PFSK-1 (cell line): Measurements from ENCODE around the gene FBN2.

Experiments
- FOXP2 ChIP-seq: optimal IDR thresholded peaks from 2 replicates; pipeline ENCODE3; 2011; ENCODE audit warnings: borderline replicate concordance, control low read depth, inconsistent platforms; ENCODE audit not compliant: insufficient read depth; ENCODE audit errors: extremely low read length, extremely low read depth
- POLR2AphosphoS5 ChIP-seq: IDR thresholded peaks from 2 replicates; pipeline ENCODE4 v1.6.1; 2012; ENCODE audit warnings: low read depth, mild to moderate bottlenecking, control low read depth, low read length, moderate library complexity
- SIN3A ChIP-seq: IDR thresholded peaks from 2 replicates; pipeline ENCODE4 v1.6.1; 2012; ENCODE audit warnings: mild to moderate bottlenecking, low read length, moderate library complexity, borderline replicate concordance; ENCODE audit not compliant: insufficient read depth
- TAF1 ChIP-seq: IDR thresholded peaks from 2 replicates; pipeline ENCODE4 v1.6.1; 2012; ENCODE audit warnings: low read length, control low read depth, borderline replicate concordance; ENCODE audit not compliant: insufficient read depth
- TF ChIP-seq, protein P1 (sequence below), 2 experiments: IDR thresholded peaks; 2 replicates each; pipeline versions ENCODE4 v1.6.1 to v1.8.0; 2011 to 2012; ENCODE audit warnings: low read depth in 2 of 2, low read length in 2 of 2, control low read depth in 1 of 2, inconsistent platforms in 1 of 2, mild to moderate bottlenecking in 1 of 2, moderate library complexity in 1 of 2; ENCODE audit not compliant: insufficient read depth in 1 of 2

FBN2 gene

GRCh38 chr5:128335339-128335738 lies 202.7 kb downstream of the FBN2 start:
- TF ChIP-seq FOXP2: no peak
- TF ChIP-seq POLR2AphosphoS5: no peak
- TF ChIP-seq SIN3A: no peak
- TF ChIP-seq TAF1: no peak
- TF ChIP-seq, protein P1, sequence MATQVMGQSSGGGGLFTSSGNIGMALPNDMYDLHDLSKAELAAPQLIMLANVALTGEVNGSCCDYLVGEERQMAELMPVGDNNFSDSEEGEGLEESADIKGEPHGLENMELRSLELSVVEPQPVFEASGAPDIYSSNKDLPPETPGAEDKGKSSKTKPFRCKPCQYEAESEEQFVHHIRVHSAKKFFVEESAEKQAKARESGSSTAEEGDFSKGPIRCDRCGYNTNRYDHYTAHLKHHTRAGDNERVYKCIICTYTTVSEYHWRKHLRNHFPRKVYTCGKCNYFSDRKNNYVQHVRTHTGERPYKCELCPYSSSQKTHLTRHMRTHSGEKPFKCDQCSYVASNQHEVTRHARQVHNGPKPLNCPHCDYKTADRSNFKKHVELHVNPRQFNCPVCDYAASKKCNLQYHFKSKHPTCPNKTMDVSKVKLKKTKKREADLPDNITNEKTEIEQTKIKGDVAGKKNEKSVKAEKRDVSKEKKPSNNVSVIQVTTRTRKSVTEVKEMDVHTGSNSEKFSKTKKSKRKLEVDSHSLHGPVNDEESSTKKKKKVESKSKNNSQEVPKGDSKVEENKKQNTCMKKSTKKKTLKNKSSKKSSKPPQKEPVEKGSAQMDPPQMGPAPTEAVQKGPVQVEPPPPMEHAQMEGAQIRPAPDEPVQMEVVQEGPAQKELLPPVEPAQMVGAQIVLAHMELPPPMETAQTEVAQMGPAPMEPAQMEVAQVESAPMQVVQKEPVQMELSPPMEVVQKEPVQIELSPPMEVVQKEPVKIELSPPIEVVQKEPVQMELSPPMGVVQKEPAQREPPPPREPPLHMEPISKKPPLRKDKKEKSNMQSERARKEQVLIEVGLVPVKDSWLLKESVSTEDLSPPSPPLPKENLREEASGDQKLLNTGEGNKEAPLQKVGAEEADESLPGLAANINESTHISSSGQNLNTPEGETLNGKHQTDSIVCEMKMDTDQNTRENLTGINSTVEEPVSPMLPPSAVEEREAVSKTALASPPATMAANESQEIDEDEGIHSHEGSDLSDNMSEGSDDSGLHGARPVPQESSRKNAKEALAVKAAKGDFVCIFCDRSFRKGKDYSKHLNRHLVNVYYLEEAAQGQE (IDR thresholded peaks at IDR 0.05; ENCODE audit: insufficient read depth in 1 of 2, low read depth in 2 of 2, low read length in 2 of 2): no peak

DNA sequence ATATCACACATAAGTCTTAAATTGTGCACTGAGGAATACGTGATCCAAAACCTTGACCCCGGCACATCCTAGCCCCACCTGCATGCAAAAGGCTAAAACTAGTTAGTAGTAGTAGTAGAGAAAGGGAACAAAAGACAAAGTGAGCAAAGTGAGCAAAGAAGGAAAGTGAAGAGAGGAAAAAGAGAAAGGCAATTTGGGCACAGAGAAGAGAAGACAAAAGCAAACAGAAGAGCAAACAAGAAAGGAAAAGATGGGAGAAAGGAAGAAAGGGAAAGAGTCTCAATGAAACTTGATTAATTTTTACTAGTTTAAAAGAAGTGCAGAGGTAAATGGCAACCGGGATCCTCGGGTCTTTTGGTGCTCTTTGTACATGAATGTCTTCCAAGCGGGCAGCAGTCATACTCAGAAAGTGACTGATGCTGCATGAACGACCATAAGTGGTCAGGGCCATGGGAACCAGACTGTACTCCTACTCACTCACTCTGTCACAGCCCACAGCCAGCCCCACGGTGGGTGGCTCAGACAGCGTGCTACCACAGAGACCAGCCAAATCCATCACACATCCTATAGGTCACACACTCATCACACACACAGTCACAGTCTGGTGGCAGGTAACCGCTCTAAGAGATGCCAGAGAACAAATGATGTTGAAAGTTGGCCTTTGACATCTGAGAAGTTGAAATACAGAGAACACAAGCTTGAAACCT lies 203.9 kb downstream of the FBN2 start:
- TF ChIP-seq, protein P1 (IDR thresholded peaks at IDR 0.05; ENCODE audit: insufficient read depth in 1 of 2, low read depth in 2 of 2, low read length in 2 of 2): no peak
- no peak for TF ChIP-seq FOXP2

- TF ChIP-seq TAF1 (no peak), POLR2AphosphoS5 (no peak), FOXP2 (no peak), SIN3A (no peak)
- TF ChIP-seq, protein P1 (IDR thresholded peaks at IDR 0.05; ENCODE audit: insufficient read depth in 1 of 2, low read depth in 2 of 2, low read length in 2 of 2): no peak
These were observed 206.8 kb downstream of the FBN2 start for GRCh38 chr5:128331261-128331660.

DNA sequence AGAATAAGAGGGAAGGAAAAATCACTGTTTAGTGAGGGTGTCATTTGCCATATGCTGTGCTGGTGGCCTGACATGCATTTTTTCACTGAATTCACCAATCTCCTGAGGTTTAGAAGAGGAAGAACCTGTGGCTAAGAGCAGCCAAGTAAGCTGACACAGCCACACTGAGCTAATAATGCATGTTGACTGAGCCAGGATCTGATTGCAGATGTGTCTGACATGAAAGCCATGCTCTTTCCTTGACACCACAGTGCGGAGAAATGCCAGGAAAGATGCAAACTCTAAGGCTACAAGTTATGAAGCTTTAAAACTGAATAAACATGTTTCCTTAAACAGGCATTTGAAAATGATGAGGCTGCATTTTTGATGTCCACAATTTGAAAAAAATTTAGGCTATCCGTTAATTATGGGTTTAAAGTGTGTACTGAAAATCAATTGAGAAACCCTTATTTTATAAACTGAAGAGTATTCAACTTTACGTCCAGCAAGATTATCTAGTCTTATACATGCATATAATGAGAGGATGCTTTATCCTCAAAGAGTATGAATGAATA lies 208.6 kb downstream of the FBN2 start:
- TF ChIP-seq POLR2AphosphoS5 (no peak), TAF1 (no peak)
- TF ChIP-seq, protein P1 (IDR thresholded peaks at IDR 0.05; ENCODE audit: insufficient read depth in 1 of 2, low read depth in 2 of 2, low read length in 2 of 2): no peak

DNA sequence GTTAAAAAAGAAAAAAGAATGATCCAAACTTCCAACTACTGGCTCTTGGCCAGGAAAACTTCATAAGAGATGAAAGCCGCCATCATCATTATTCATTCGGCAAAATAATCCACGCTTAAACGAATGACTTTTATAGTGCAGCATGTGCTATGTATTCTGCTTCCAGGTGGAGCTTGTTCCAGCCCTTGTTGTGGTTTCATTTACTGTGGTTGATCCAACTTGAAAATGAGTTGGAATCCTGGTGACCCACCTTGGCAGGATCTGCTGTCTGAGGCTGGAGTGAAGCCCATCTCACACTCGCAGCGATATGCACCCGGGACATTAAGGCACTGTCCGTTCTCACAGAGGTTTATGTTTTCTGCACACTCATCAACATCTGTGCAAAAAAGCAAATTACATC lies 209.6 kb downstream of the FBN2 start:
- TF ChIP-seq TAF1 (no peak), POLR2AphosphoS5 (no peak), SIN3A (no peak), FOXP2 (no peak)
- TF ChIP-seq, protein P1 (IDR thresholded peaks at IDR 0.05; ENCODE audit: insufficient read depth in 1 of 2, low read depth in 2 of 2, low read length in 2 of 2): no peak
